ENCODE measurements around the gene ZFP3.
"Not testable (repeated sequence)": the region's sequence is repeated elsewhere in the genome, so short reads cannot be mapped to it uniquely, and the experiment has no call there.

Gene ZFP3

GRCh38 chr17:5050278-5050677 lies 28.0 kb upstream of the ZFP3 start:
- no peak for TF ChIP-seq CTCF (IDR thresholded peaks at IDR 0.05; ENCODE audit: low read depth, low read length)
- DNase-seq (ENCODE audit: extremely low read depth, low read depth): peak; percentile 18

- TF ChIP-seq CTCF (IDR thresholded peaks at IDR 0.05; ENCODE audit: low read depth, low read length): no peak
- no peak for DNase-seq (ENCODE audit: extremely low read depth, low read depth)
Measured at GRCh38 chr17:5055543-5055942, 22.7 kb upstream of the ZFP3 start.

GRCh38 chr17:5065227-5065744 lies 13.0 kb upstream of the ZFP3 start:
- DNase-seq (ENCODE audit: extremely low read depth, low read depth): no peak
- no peak for TF ChIP-seq CTCF (IDR thresholded peaks at IDR 0.05; ENCODE audit: low read depth, low read length)

DNA sequence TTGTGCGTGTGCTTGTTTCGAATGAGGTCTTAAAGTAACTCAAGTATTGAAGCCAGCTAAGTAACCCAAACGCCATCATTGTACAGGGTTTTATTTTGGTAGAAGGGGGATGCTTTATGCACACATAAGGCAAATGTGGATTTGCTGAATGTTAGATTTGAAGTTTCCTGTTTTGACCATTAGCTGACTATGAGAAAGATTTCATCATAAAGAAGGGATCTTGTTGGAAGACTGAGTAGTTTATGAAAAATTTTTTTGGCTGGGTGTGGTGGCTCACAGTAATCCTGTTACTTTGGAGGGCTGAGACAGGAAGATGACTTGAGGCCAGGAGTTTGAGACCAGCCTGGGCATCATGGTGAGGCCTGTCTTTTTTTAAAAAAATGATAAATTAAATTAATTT lies 10.0 kb upstream of the ZFP3 start:
- TF ChIP-seq CTCF (IDR thresholded peaks at IDR 0.05; ENCODE audit: low read depth, low read length): no peak
- DNase-seq (ENCODE audit: extremely low read depth, low read depth): no peak

DNA sequence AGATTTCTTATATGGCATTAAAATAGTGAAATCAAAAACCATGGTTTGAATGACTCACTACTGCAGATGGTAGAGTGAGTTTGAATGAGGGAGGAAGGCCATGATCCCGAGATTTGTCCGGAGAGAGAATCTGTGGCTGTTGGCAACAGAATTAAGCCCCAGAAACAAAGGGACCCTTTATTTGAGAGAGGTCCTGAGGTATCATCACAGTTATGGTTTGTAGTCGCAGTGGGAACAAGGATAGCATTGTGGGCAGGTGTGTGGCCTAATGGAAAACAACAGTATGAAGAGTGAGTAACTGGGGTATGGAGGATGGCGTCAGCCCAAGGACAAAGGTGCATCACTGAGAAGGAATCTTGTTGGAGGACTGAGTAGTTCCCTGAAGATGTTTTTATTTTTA lies 8.5 kb upstream of the ZFP3 start:
- DNase-seq (ENCODE audit: extremely low read depth, low read depth): no peak
- no peak for TF ChIP-seq CTCF (IDR thresholded peaks at IDR 0.05; ENCODE audit: low read depth, low read length)

- DNase-seq (ENCODE audit: extremely low read depth, low read depth): not testable (repeated sequence)
Measured at GRCh38 chr17:5075472-5075871, 2.8 kb upstream of the ZFP3 start.

- not testable (repeated sequence) for DNase-seq (ENCODE audit: extremely low read depth, low read depth)
Measured at GRCh38 chr17:5077275-5077674, 992 bp upstream of the ZFP3 start.

DNA sequence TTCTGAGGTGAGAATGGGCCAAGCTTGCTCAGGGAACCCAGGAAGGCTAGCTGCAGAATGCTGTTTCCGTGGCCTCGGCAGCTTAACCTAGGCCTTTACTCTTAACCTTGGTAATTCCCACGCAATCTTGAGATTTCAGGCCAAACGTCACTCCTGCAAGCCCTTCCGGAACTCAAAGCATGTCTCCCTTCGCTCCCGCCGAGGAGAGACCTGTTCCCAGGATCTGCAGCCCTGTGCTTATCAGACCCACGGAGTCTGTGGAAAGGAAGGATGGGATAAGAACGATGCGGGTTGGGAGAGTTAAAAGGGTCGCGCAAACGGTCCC lies 524 bp upstream of the ZFP3 start:
- DNase-seq (ENCODE audit: extremely low read depth, low read depth): no peak

More for the DNA sequence above, 524 bp upstream of the ZFP3 start:
- no peak for TF ChIP-seq CTCF (IDR thresholded peaks at IDR 0.05; ENCODE audit: low read depth, low read length)

All from AG09319 (cell line).